Duodenal mucosa (tissue), 2 donors: ENCODE data around the gene SMIM29.

Experiments
- H3K27ac ChIP-seq: one replicate; pipeline ENCODE4 v1.7.0; 2013; ENCODE audit warnings: low read depth, low read length
- H3K27me3 ChIP-seq, 2 donors: one replicate each; pipeline ENCODE4 v1.7.0; 2013; ENCODE audit warnings: low read length in 2 of 2, control low read depth in 1 of 2; ENCODE audit not compliant: insufficient read depth in 2 of 2, control insufficient read depth in 1 of 2
- H3K36me3 ChIP-seq, 2 donors: one replicate each; pipeline ENCODE4 v1.7.0; 2013; ENCODE audit warnings: low read length in 2 of 2, control low read depth in 1 of 2; ENCODE audit not compliant: insufficient read depth in 2 of 2, control insufficient read depth in 1 of 2
- H3K4me1 ChIP-seq, 2 donors: one replicate each; pipeline ENCODE4 v1.7.0; 2013; ENCODE audit warnings: low read length in 2 of 2, control low read depth in 1 of 2; ENCODE audit not compliant: insufficient read depth in 2 of 2, control insufficient read depth in 1 of 2
- H3K4me3 ChIP-seq, 2 donors: one replicate each; pipeline ENCODE4 v1.7.0; 2013; ENCODE audit warnings: low read length in 2 of 2, low read depth in 1 of 2
- H3K9ac ChIP-seq, 2 donors: one replicate each; pipeline ENCODE4 v1.7.0; 2013; ENCODE audit warnings: low read length in 2 of 2, low read depth in 1 of 2
- H3K9me3 ChIP-seq, 2 donors: one replicate each; pipeline ENCODE4 v1.7.0; 2013; ENCODE audit warnings: low read length in 2 of 2, control low read depth in 1 of 2; ENCODE audit not compliant: control insufficient read depth in 1 of 2

SMIM29 gene

DNA sequence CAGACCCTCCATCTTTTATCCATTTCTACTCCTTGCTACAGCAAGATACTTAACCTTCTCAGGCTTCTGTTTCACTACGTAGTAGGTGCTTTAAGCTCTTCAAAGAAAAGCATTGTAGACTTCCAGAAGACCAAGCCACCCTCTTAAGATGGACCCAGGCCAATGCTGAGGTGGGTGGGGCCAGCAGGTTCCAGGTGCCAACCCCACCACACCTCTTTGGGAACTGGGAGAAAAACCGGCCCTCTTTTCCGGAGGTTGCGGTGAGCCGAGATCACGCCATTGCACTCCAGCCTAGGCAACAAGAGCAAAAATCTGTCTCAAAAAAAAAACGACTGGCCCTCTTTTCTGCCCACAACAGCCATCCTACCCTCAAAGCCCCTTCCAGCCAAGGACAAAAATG, 22.7 kb downstream of the SMIM29 start:
- H3K27me3 ChIP-seq, result no peaks in the 10 kb centered on the region
- no peak overlapping the region for H3K27ac ChIP-seq

DNA sequence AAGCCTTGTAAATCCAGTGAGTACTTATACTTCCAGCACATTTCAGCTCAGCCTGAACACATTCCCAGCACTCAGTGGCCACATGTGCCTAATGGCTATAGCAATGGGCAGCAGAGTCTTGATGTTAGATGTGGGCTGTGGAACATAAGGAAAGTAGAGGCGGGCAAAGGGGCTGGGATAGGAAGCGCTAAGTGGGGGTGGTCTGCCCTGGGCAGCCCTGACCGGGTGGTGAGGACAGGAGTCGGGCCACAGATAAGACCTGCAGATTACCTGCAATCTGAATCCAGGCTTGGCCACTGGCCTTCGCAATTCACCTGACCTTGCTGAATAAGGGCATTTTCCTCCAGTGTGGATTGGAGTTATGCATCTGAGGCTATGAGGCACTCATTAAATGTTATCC, 23.3 kb downstream of the SMIM29 start:
- Histone ChIP-seq H3K9ac (no peak overlapping the region), H3K36me3 (no peaks in the 10 kb centered on the region), H3K27ac (no peak overlapping the region), H3K9me3 (no peaks in the 10 kb centered on the region), H3K4me1 (peaks cover 11 to 13% of the 10 kb centered on the region in 2 donors), H3K27me3 (no peaks in the 10 kb centered on the region), H3K4me3 (no peak overlapping the region)

More for the DNA sequence above, 22.7 kb downstream of the SMIM29 start:
- no peak overlapping the region for H3K9ac ChIP-seq
- H3K4me3 ChIP-seq, result no peak overlapping the region
- H3K36me3 ChIP-seq, result no peaks in the 10 kb centered on the region
- no peaks in the 10 kb centered on the region for H3K9me3 ChIP-seq
- H3K4me1 ChIP-seq, result peaks cover 11 to 13% of the 10 kb centered on the region in 2 donors

DNA sequence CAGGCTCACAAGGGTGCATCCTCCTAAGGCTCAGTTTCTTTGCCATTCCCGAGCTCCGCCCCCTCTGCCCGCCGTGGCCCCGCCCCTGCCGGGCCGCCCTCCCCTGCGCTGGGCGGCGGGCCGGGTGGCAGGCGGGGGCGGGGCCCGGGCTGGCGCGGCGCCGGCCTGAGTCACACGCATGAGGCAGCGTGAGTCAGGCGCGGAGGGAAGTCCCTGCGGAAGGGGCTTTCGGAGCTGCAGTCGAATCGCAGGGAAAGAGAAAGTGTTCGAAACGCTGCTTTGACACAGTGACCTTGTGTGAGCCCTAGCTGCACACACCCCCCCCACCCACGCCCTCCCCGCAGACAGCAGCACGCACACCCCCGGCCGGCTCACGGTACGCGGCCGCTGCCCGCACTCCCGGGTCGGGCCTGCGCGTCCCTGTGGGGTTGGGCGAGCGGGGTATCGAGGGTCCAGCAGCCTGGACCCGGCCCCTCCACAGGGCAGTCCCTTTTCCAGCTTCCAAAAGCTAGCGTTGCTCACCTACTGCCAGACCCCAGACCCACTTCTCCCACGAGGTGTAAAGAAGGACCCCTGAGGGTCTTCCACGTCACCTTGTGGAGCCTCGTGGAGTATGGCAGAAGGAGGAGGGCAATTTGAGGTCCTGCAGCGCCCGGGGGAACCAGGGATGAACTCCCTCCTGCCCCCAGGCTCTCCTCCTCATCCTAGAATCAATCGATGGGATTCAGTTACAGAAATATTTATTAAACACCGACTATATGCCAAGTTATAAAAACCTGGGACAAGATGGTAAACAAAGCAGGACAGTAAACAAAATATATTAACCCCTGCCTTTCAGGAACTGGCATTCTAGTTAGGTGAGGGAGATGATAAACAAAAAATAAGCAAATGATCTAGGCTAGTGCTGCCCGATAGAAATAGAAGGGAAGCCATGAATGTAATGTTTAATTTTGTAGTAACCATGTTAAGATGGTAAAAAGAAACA, 24.6 kb downstream of the SMIM29 start:
- Histone ChIP-seq H3K27ac (peak overlapping the region; percentile 60), H3K36me3 (no peaks in the 10 kb centered on the region), H3K9ac (peak overlapping the region; percentile 76 to 84), H3K4me3 (peak overlapping the region; percentile 70 to 74), H3K27me3 (no peaks in the 10 kb centered on the region), H3K4me1 (peaks cover 11 to 13% of the 10 kb centered on the region in 2 donors), H3K9me3 (no peaks in the 10 kb centered on the region)

DNA sequence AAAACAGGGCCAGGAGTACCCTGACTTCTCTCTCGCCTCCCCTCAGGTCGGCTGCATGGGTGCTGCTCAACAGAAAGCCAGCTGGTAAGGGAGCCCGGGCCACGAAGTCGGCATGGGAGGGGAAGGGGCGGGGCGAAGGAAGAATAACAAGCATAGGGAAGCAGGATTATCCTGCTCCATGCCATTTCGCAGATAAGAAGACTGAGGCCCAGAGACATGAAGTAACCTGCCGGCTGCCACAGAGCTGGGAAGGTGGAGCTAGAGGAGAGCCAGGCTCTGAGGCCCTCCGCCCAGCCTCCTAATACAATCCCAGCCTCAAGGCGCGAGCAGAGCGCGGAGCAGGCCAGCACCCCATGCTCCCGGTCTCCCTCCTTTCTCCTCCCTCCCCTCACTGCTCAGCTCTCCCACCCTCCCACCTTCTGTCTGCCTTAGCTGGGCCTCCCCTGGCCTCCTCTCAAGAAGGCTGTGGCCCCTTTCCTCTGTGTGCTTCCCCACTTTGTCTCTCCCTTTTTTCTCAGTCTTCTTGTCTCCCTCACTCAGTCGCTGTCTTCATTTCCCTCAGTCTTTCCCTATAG, 25.3 kb downstream of the SMIM29 start:
- Histone ChIP-seq H3K4me1 (peaks cover 11 to 13% of the 10 kb centered on the region in 2 donors), H3K4me3 (peak overlapping the region; percentile 53 to 66), H3K9me3 (no peaks in the 10 kb centered on the region), H3K27me3 (no peaks in the 10 kb centered on the region), H3K9ac (peak overlapping the region; percentile 12 to 51), H3K36me3 (no peaks in the 10 kb centered on the region), H3K27ac (peak overlapping the region; percentile 36)

DNA sequence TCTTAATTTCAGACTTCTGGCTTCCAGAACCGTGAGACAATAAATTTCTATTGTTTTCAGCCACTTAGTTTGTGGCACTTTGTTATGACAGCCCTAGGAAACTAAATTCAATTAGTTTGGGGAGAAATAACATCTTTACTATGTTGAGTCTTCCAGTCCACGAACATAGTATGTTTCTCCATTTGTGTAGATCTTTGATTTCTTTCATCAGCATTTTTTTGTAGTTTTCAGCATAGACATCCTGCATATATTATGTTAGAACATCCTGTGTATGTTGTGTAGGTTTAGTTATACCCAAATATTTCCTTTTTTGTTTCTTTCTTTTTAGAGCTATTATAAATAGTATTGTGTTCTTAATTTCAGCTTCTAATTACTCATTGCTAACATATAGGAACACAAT, 30.1 kb downstream of the SMIM29 start:
- no peaks in the 10 kb centered on the region for H3K9me3 ChIP-seq
- peaks cover 7 to 8% of the 10 kb centered on the region in 2 donors for H3K4me1 ChIP-seq
- H3K27ac ChIP-seq, result no peak overlapping the region
- no peaks in the 10 kb centered on the region for H3K27me3 ChIP-seq
- no peak overlapping the region for H3K4me3 ChIP-seq
- H3K9ac ChIP-seq, result no peak overlapping the region
- no peaks in the 10 kb centered on the region for H3K36me3 ChIP-seq

DNA sequence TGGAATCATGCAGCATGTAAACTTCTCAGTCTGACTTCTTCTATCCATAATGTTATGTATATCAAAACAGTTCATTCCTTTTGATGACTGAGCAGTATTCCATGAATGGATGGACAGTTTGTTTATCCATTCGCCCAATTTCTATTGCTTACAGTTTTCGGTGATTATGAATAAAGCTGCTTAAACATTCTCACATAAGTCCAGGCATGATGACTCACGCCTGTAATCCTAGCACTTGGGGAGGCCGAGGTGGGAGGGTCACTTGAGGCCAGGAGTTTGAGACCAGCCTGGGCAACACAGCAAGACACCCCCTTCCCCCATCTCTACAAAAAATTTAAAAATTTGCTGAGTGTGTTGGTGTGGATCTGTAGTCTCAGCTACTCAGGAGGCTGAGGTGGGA, 35.0 kb downstream of the SMIM29 start:
- H3K9me3 ChIP-seq, result no peaks in the 10 kb centered on the region
- H3K27me3 ChIP-seq, result no peaks in the 10 kb centered on the region
- H3K4me1 ChIP-seq, result no peaks in the 10 kb centered on the region
- H3K4me3 ChIP-seq, result no peak overlapping the region
- no peak overlapping the region for H3K27ac ChIP-seq
- no peaks in the 10 kb centered on the region for H3K36me3 ChIP-seq
- H3K9ac ChIP-seq, result no peak overlapping the region

DNA sequence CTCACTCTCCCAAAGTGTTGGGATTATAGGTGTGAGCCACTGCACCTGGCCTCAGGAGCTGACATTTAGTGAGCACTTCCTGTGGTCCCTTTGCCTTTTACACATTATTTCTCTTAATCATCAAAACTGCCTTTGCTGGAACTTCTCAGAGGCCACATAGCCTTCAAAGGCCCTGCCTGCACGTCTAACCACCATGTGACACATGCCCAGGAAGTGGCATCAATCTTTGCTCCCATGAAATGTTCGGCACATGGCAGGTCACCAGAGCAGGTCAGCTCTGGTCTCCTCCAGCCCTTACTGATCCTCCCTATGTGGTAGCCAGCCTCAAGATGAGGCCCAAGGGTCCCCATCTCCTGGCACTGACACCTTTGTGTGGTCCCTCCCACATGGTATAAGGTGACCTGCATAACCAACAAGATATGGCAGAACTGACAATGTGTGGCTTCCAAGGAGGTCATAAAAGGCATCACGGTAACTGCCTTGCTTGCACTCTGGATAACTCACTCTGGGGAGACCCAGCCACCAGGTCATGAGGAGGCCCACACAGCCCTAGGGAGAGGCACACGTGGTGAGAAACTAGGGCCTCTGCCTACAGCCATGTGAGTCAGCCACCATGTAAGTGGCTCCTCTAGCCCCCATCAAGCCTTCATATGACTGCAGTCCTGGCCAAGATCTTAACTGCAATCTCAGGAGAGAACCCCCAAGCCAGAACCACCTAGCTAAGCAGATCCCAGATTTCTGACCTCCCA, 40.9 kb downstream of the SMIM29 start:
- H3K36me3 ChIP-seq, result no peaks in the 10 kb centered on the region
- H3K9me3 ChIP-seq, result no peaks in the 10 kb centered on the region
- no peaks in the 10 kb centered on the region for H3K4me1 ChIP-seq
- H3K4me3 ChIP-seq, result no peak overlapping the region
- no peak overlapping the region for H3K9ac ChIP-seq
- H3K27ac ChIP-seq, result no peak overlapping the region
- no peaks in the 10 kb centered on the region for H3K27me3 ChIP-seq

DNA sequence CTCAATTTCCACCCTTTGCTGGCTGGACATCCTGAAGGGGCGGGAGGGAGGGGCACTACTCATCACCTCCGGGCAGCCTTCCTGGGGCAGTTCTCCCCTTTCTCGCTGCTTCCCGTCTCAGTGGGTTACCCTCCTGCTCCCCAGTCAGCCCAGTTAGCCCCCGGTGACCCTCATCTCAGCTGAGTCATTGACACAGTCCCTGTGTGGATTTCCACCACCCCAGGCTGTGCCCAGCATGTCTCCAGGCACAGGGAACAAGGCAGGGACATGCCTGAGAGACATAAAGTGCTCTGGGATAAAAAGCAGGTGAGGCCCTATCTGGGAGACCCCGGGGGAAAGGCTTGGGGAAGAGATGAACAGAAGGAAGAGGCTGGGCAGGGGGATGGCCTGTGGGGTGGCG, 42.1 kb downstream of the SMIM29 start:
- H3K36me3 ChIP-seq, result no peaks in the 10 kb centered on the region
- H3K9me3 ChIP-seq, result no peaks in the 10 kb centered on the region
- no peak overlapping the region for H3K27ac ChIP-seq
- H3K9ac ChIP-seq, result no peak overlapping the region
- H3K4me3 ChIP-seq, result no peak overlapping the region
- H3K4me1 ChIP-seq, result no peaks in the 10 kb centered on the region
- H3K27me3 ChIP-seq, result no peaks in the 10 kb centered on the region

DNA sequence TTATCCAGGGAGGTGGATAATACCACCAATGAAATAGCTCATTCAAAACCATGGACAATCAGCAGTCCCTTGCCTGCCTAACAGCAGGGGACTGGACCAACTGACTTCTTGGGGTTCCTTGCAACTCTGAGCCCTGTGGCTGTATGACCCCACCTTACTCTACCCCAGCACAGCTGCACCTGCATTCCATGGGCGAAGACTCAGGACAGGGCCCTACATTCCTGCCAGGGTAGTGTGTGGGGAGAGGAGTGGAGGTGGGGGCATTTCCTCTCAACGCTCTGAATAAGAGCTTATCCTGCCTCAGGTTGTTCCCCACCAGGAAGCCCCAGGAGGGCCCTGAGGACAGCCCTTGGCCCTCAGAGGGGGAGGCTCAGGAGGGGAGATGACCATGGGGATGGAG, 42.9 kb downstream of the SMIM29 start:
- Histone ChIP-seq H3K36me3 (no peaks in the 10 kb centered on the region), H3K4me1 (no peaks in the 10 kb centered on the region), H3K4me3 (no peak overlapping the region), H3K27ac (no peak overlapping the region), H3K27me3 (no peaks in the 10 kb centered on the region), H3K9me3 (no peaks in the 10 kb centered on the region), H3K9ac (no peak overlapping the region)

DNA sequence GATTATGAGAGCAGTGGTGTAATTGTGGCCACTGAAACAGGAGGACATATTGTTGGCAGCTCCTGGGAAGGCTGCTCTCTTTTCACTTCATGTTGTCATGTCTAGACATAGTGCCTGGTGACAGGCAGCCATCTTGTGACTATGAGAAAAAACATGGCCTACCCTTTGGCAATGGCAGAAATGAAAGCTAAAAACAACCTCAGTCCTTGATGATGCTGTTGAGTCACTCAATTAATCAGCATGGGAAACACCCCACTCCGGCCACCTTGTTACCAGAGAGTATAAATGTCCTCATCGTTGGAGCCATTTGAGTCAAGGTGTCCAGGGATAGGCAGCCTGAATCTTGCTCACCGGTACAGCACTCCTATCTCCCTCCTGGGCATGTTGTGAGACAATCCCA, 43.3 kb downstream of the SMIM29 start:
- Histone ChIP-seq H3K4me3 (no peak overlapping the region), H3K36me3 (no peaks in the 10 kb centered on the region), H3K27me3 (no peaks in the 10 kb centered on the region), H3K27ac (no peak overlapping the region), H3K9me3 (no peaks in the 10 kb centered on the region), H3K4me1 (no peaks in the 10 kb centered on the region), H3K9ac (no peak overlapping the region)
